Stimulated activated CD4-positive, alpha-beta T cell treated with anti-CD3 and anti-CD28 coated beads, Interleukin-12 subunit alpha, Interleukin-12 subunit beta, amount 100 ng/mL, for 48 hours (primary cell): Measurements from ENCODE around the gene KLRC4.
"Not testable (repeated sequence)": the region's sequence is repeated elsewhere in the genome, so short reads cannot be mapped to it uniquely, and the experiment has no call there.

Source experiments
- DNase-seq, 3 donors: peaks; one replicate each; pipeline ENCODE4 v3.0.0-alpha.2; 2020; ENCODE audit warnings: low read depth in 2 of 3, low spot score in 1 of 3

The KLRC4 gene

DNA sequence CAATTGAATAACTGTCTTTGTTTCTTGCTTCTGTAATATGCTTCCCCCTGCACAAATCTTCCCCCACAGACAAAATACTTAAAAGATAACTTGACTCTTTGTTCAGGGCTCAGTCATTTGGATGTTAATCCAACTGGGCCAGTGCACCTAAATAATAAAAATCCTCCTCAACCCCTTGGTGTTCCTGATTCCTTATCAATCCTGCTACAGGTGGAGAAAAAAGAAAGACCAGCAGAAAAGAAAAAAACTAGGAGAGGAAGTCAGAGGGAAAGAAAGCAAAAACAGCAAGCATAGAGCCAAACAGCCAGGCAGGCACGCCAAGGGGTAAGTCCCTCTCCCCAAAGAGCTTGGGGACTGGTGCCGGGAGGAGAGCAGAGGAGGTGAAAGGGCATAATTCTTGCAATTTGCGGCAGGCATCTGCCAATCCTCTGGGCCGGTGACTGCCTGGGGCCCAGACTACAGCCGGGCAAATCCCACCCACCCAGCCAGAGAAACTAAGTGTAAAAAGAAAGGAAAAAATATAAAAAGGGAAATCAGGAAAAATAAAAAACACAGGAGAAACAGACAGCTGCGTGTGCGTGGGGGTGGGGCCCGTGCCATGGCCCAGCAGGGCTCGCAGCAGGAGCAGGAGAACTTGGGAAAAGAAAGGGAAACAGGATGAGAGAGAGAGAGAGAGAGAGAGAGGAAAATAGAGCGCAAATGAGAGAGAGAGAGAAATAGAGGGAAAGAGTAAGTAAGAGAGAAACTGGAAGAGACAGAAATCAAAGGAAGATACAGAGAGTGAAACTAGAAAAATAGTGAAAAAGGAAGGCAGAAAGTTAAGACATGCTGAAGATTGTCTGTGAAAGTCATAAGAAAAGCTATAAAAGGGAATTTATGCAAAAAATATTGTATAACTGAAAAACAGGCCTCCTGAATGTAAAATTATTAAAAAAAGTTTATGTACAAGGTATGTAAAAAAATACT lies 41.1 kb downstream of the KLRC4 start:
- no peak for DNase-seq

DNA sequence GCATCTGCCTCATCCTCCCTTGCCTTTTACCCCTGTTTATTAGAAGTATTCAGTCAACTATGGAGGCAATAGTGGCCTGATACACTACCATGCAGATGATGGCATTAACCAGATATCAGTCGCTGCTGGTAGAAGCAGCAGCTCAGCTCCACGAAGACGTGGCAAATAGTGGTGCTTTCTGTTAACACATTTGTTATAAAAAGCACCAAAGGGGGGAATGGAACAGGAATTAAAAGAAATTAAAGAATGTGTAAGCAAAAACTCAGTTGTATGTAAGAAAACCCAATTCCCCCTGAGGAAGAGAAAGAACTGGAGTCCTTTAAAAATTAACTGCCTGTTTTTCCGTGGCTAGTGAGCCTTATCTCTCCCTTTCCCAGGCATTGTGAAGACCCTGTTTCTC lies 41.8 kb downstream of the KLRC4 start:
- not testable (repeated sequence) for DNase-seq

DNA sequence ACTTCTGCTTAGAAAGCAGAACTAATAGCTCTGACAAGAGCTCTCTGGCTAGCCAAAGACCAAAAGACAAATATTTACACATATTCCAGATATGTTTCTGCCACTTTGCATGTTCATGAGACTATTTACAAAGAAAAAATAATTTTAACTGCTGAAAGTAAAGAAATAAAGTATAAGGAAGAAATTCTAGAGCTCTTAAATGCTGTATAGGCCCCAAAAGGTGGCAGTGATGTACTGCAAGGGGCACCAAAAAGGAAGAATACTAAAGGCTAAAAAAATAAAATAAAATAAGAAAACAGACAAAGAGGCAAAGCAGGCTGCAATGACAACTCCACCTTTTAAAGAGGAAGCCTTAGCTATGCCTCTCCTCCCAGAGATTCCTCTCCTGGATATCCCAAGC lies 42.7 kb downstream of the KLRC4 start:
- DNase-seq, result no peak

DNA sequence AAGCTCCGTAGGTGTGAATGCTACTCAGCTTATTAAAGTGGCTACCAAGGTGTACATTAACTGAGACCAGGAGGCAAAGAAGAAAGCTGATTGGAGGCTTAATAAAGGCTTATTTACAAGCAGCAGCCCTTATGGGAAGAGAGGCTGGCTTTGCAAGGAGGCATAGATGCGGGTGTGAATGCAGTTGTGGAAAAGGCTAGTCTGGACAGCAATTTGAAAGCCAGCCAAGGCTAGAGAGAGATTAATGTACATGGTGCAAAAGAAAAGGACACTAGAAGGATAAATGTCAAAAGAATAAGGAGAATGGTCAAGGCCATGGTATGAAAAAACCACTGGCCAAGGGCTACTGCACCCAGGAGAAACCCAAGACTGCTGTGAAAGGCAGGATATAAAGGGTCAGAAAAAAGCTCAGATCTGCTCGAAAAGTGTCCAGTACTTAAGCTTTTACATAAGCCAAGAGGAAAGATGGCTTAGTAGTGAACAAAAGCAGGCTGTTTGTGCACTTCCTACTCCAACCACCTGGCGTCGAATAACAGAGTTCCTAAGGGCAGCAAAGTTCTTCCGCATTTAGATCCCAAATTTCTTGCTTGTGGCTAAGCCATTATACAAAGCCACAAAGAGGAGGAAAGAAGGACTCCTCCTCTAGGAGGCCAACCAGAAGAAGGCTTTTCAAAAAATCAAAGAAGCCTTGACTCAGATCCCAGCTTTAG lies 43.7 kb downstream of the KLRC4 start:
- no peak for DNase-seq

DNA sequence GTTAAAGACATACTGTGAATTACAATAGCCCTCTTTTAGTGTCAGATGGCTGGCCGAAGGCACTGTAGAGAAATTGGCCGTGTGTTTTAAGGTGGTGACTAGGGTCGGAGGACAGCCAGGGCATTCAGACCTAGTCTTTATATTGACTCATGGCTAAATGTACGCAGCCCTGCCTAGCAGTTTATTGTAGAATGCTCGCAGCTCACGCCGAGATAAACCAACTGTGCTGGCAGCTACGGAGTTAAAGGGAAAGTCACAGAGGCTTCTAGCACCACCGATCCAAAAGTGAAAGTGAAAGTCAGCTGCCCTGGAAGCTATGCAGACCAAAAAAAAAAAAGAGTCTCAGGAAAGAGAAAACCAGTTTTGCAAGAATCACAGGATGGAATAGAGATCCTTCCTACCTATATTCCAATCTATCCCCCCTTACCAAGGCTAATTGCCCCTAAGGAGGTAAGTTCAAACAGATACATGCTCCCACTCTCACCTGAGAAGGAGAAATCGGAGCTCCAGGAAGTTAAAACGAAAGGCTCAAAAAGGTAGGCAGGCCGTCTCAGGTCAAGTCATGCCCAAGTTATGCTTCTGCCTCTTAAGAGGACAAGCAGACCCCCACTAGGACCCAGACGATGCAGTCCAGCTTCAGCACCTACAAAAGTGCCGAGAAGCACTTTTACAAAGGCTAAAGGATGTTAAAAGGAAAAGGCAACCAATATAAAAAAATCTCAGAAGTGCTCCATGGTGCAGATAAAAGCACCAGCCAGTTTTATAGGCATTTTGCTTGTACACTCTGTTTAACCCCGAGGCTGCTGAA lies 44.5 kb downstream of the KLRC4 start:
- peak in 1 of 3 donors; percentile 30 for DNase-seq

DNA sequence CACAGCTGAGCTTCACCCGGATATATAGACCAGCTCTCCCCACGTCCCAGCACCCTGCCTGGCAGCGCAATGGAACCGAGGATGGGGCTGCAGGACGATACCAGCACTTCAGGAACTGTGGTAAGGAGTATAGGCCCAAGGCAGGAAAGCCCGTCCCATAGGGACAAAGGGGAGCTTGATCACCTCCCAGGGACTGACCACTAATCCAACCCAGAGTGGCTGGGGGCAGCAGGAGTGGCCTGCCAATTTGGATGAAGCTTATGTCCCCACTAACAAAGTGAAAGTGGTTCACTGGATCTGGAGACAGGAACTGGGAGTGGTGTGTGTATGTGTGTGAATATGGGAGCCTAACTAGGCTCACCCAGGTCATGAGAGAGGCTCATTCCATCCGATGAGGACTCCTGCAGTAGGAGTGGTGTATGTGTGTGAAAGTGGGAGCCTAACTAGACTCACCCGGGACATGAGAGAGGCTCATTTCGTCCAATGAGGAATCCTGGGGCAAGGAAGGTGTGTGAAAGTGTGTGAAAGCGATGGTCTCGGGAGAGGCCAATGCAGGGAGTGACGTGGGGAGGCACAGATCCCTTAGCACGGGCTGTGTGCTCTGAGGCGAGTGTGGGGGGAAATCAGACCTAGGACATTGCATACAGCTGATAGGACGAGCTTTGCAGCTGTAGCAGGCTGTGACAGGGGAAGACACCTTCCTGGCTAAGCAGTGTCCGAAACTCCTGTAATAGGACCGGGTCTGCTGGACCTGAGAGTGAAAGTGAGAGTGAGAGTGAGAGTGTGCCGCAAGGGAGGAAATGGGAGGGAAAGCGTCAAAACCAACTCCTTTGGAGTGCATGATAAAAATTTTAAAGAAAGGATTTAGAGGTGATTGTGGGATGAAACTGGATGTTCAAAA lies 45.4 kb downstream of the KLRC4 start:
- no peak for DNase-seq

DNA sequence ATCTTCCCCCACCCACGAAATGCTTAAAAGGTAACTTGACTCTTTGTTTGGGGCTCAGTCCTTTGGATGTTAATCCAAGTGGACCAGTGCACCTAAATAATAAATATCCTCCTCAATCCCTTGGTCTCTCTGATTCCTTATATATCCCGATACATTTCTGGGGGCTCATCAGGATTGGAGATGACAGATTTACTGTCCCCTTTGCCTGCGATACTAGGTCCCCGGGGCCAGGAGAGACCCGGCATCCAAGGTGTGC lies 46.0 kb downstream of the KLRC4 start:
- no peak for DNase-seq

DNA sequence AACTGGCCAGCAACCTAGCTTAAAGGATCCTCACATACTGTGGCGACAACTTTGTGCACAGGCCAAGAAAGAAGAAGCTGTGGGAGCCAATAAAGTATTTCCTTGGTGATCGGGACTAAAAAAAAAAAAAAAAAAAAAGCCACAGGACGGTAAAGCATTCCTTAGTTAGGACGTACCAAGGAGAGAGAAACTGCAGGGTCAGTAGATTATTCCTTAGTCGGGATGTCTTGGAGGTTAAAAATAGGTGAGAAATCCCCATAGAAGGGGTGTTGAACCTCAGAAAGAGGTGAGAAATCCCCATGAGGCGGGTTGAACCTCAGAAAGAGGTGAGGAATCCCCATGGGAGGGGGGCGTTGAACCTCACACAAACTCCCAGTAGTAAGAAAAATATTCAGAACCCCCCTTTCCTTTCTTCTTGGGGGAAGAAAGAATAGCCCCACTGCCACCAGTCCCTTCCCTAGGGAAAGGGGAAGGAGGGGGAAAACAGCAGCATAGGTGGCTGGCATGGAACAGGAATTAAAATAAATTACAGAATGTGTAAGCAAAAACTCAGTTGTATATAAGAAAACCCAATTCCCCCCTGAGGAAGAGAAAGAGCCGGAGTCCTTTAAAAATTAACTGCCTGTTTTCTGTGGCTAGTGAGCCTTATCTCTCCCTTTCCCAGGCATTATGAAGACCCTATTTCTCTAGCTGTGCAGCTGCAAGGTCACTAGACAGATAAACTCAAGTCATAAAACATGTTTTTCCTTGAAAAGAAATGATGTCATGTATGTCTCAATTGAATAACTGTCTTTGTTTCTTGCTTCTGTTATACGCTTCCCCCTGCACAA lies 46.5 kb downstream of the KLRC4 start:
- DNase-seq, result no peak

DNA sequence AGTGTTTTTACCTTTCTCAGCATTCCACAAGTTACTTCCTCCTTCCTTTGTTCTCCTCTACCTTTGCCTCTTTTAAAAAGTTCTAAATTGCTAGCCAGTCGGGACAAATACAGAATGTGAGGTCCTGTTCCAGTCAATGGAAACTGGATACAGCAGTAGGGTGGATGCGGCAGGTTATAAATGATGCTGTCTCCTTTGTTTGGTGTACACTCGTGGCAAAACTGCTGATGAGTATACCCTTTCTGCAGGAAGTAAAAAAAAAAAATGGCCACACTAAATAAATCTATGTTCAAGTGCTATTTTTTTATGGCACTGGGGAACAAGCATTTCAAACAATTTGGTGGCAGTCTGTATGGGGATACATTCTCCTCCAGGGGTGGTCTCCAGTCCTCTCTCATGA lies 47.2 kb downstream of the KLRC4 start:
- no peak for DNase-seq

DNA sequence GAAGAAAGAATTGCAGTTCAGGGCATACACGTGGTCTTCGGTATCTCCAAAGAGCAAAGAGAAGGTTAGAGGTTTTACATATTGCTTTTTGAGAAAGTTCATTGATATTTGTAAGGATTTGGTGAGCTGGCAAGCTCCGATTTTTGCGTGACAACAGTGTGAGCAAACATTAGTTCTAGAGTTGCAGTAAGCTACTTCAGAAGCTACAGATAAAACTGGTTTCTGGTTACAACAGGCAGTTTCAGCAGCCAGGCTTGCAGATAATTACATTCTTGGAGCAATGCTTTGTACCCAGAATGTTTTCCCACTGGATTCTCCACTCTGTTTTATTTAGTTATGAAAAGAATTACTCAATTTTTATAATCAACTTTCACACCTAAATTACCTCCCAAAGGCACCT lies 47.9 kb downstream of the KLRC4 start:
- DNase-seq, result no peak

DNA sequence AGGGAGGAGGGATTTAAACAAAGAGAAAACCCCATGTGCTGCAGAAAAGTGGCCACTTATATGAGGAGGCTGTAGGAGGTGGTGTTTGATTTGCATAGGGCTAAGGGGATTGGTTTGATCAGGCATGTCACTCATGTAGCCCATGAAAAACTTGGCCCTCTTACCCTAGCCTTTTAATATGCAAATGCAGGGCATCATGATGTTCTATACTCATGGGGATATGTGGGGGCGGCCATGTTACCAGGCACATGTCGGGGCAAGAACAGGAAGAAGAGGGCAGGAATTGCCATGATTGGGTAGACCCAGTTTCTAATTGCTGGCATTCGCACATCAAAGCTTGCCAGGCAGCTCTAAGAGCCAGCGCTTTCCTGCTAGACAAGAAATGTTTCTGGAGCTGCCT lies 48.5 kb downstream of the KLRC4 start:
- no peak for DNase-seq

DNA sequence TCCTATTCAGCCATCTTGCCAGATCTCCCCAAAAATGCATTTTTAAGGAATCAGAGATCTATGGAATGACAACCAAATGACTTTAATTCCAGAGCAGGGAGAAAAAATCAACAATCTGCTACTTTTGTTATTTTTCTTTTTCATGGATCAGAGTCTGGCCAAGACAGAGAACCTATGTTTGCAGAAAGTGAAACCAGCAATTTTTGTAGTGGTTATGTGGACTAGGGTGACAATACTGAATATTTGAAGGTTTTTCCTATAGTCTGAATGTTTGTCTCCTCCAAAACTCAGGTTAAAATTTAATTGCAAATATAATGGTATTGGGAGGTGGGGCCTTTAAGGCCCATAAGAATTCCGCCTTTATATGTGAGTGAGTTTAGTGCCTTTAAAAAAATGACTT lies 50.6 kb downstream of the KLRC4 start:
- no peak for DNase-seq

DNA sequence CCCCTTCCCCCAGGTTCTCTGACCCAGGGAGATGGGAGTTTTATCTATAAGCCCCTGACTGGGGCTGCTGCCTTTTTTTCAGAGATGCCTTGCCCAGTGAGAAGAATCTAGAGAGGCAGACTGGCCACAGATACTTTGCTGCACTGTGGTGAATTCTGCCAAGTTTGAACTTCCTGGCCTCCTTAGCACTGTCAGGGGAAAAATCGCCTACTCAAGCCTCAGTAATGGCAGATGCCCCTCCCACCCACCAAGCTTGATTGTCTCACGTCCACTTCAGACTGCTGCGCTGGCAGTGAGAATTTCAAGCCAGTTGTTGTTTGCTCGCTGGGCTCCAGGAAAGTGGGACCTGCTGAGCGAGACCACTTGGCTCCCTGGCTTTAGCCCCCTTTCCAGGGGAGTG lies 51.4 kb downstream of the KLRC4 start:
- no peak for DNase-seq
